Aorta (tissue), 5 donors: Measurements from ENCODE around the gene XG. TPM values are rescaled to one million over a fixed set of nuclear protein-coding genes. Genes with fewer than 3 reads are reported as not detected.
"Not testable (repeated sequence)": the region's sequence is repeated elsewhere in the genome, so short reads cannot be mapped to it uniquely, and the experiment has no call there.

ENCODE experiments used
- ATAC-seq: fragments of 200-7000 bp; cut with Tn5 transposase; one replicate; pipeline ENCODE4 v1.9.1; 2022; ENCODE audit warnings: moderate library complexity; ENCODE audit not compliant: low FRiP score
- DNase-seq, 2 donors: peaks; one replicate each; pipeline ENCODE4 v3.0.0-alpha.2; 2020
- H3K27ac ChIP-seq, 2 donors: one replicate each; pipeline ENCODE4 v1.5.1; 2013; ENCODE audit warnings: low read length in 2 of 2, mild to moderate bottlenecking in 2 of 2, moderate library complexity in 2 of 2, control low read depth in 1 of 2, inconsistent platforms in 1 of 2, low read depth in 1 of 2
- H3K27me3 ChIP-seq, 2 donors: one replicate each; pipeline ENCODE4 v1.6.1; 2013; ENCODE audit warnings: control low read depth in 1 of 2, low read length in 1 of 2, mild to moderate bottlenecking in 1 of 2, moderate library complexity in 1 of 2; ENCODE audit not compliant: insufficient read depth in 2 of 2, control insufficient read depth in 1 of 2
- H3K36me3 ChIP-seq, 2 donors: one replicate each; pipeline ENCODE4 v1.6.1; 2013; ENCODE audit warnings: control low read depth in 1 of 2, low read length in 1 of 2, mild to moderate bottlenecking in 1 of 2; ENCODE audit not compliant: insufficient read depth in 2 of 2, control insufficient read depth in 1 of 2
- H3K4me1 ChIP-seq, 2 donors: one replicate each; pipeline ENCODE4 v1.6.1; 2013; ENCODE audit warnings: low read length in 2 of 2, control low read depth in 1 of 2, mild to moderate bottlenecking in 1 of 2, moderate library complexity in 1 of 2; ENCODE audit not compliant: insufficient read depth in 2 of 2, control insufficient read depth in 1 of 2
- H3K4me3 ChIP-seq, 2 donors: one replicate each; pipeline ENCODE4 v1.5.1; 2013; ENCODE audit warnings: low read length in 2 of 2, control low read depth in 1 of 2, mild to moderate bottlenecking in 1 of 2
- H3K9me3 ChIP-seq: one replicate; pipeline ENCODE4 v1.6.1; 2013; ENCODE audit warnings: mild to moderate bottlenecking, low read length; ENCODE audit not compliant: control insufficient read depth
- WGBS, 2 donors: extraction: QIAGEN DNeasy Blood & Tissue Kit; methylation state at CpG; one replicate each; pipeline ENCODE4 v1.1.7; 2013; 5-methylcytosine and 5-hydroxymethylcytosine counted together
- intact Hi-C, 2 donors: fragments of 100-400 bp; cut with DNase I; formaldehyde crosslinking; loops; one replicate each; pipeline versions ENCODE4 v1.14.2 to v1.15.0; 2022
- polyA plus RNA-seq, 2 donors: library from polyadenylated mRNA; stranded (reverse); fragments of 200-250 nt; gene quantifications; one replicate each; pipeline ENCODE4 v1.2.3, GENCODE V29; 2013
- total RNA-seq, 2 donors: library from RNA; stranded (reverse); fragmentation: NEBNext Ultra II Directional; extraction: Animal tissue kit (Norgen Biotek cat#: 25700); gene quantifications; one replicate each; pipeline ENCODE4 v1.2.1, GENCODE V29; 2021
- donor health status: healthy with polysubstance abuse.
- donor health status: Bipolar disorder and iron deficiency.
- donor health status: DM: no; HTN: no; CAD: no.
- donor health status: DM: no; HTN: no; CAD: no.
- donor health status: DM: yes; HTN: yes; CAD: no.

Gene XG
- total and polyA plus RNA-seq, 4 donors = 4.4 to 9.0 (median 7.0) TPM

- intact Hi-C loops = no loop called here
- H3K9me3 ChIP-seq = no peaks in the 10 kb centered on the region
- H3K36me3 ChIP-seq = no peaks in the 10 kb centered on the region
- no peaks in the 10 kb centered on the region for H3K27me3 ChIP-seq
- H3K4me1 ChIP-seq = no peaks in the 10 kb centered on the region
- no peak overlapping the region for H3K27ac ChIP-seq
- H3K4me3 ChIP-seq = no peak overlapping the region
- ATAC-seq (no peak), DNase-seq (no peak)
- WGBS, 2 donors = 65 to 67% methylated on average over 8 of the region's 8 CpGs
Measured at GRCh38 chrX:2748171-2748814, 3.5 kb upstream of the XG start.

GRCh38 chrX:2748815-2749188 is 3.0 kb upstream of the XG start:
- intact Hi-C loops = no loop called here
- 10 to 15% methylated on average over 1 of the region's 1 CpG for WGBS, 2 donors
- Histone ChIP-seq H3K9me3 (no peaks in the 10 kb centered on the region), H3K27me3 (no peaks in the 10 kb centered on the region), H3K4me3 (no peak overlapping the region), H3K4me1 (no peaks in the 10 kb centered on the region), H3K27ac (no peak overlapping the region), H3K36me3 (no peaks in the 10 kb centered on the region)
- ATAC-seq = no peak
- DNase-seq = no peak

GRCh38 chrX:2751291-2751690 is 549 bp upstream of the XG start:
- DNase-seq (no peak), ATAC-seq (no peak)
- Histone ChIP-seq H3K4me1 (no peaks in the 10 kb centered on the region), H3K27me3 (no peaks in the 10 kb centered on the region), H3K9me3 (no peaks in the 10 kb centered on the region), H3K36me3 (no peaks in the 10 kb centered on the region), H3K27ac (no peak overlapping the region), H3K4me3 (no peak overlapping the region)
- 41 to 46% methylated on average over 3 of the region's 3 CpGs for WGBS, 2 donors
- intact Hi-C loops = no loop called here

GRCh38 chrX:2752441-2752840 is 601 bp downstream of the XG start:
- ATAC-seq, H3K27ac ChIP-seq: not testable (repeated sequence)
- 41 to 44% methylated on average over 5 to 6 of the region's 7 CpGs for WGBS, 2 donors

DNA sequence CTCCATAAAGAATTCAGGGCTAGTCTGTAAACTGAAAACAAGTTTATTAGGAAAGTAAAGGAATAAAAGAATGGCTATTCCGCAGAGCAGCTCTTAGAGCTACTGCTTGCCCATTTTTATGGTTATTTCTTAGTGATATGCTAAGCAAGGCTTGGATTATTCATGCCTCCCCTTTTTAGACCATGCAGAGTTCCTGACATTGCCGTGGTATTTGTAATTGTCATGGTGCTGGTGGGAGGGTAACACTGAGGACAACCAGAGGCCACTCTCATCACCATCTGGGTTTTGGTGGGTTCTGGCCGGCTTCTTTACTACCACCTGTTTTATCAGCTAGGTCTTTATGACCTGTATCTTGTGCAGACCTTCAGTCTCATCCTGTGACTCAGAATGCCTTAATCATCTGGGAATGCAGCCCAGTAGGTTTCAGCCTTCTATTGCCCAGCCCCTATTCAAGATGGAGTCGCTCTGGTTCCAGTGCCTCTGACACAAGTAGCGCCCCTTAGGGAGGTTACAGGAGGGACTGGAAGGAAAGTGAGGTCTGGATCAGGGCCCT is 3.4 kb downstream of the XG start:
- H3K27me3 ChIP-seq, H3K4me3 ChIP-seq, ATAC-seq, intact Hi-C loops, H3K4me1 ChIP-seq, DNase-seq, H3K36me3 ChIP-seq, H3K9me3 ChIP-seq, H3K27ac ChIP-seq: not testable (repeated sequence)
- 69 to 79% methylated on average over 5 of the region's 5 CpGs for WGBS, 2 donors

More at GRCh38 chrX:2752441-2752840, 601 bp downstream of the XG start:
- H3K36me3 ChIP-seq, H3K4me3 ChIP-seq, H3K4me1 ChIP-seq, DNase-seq, H3K9me3 ChIP-seq, H3K27me3 ChIP-seq, intact Hi-C loops: not testable (repeated sequence)

DNA sequence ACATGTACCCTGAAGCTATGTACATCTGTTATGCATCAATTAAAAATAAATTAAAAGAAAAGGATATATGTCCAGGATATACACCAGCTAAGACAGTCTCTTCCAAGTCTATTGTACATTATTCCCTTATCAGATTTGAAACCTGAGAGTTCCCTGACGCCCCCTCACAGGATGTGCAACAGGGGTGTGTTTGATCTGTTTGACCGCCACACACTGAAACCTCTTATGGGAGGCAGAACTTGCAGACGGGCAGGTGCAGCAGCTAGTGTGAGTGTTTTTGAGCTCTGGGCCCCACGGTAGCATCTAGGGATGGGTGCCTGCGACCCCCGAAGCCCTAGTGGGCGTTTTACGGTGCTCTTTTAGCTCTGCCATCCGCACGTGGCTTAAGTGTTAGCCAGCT is 4.7 kb downstream of the XG start:
- Histone ChIP-seq H3K4me3 (no peak overlapping the region), H3K36me3 (no peaks in the 10 kb centered on the region), H3K27ac (no peak overlapping the region), H3K4me1 (no peaks in the 10 kb centered on the region), H3K27me3 (no peaks in the 10 kb centered on the region), H3K9me3 (no peaks in the 10 kb centered on the region)
- no peak for DNase-seq
- WGBS, 2 donors = 82 to 88% methylated on average over 10 of the region's 10 CpGs
- intact Hi-C loops = no loop called here
- ATAC-seq = no peak

GRCh38 chrX:2761246-2761645 is 9.4 kb downstream of the XG start:
- H3K27me3 ChIP-seq = no peaks in the 10 kb centered on the region
- no peak overlapping the region for H3K4me3 ChIP-seq
- H3K9me3 ChIP-seq = peaks cover 1% of the 10 kb centered on the region
- WGBS, 2 donors = 74 to 78% methylated on average over 2 of the region's 2 CpGs
- no peaks in the 10 kb centered on the region for H3K4me1 ChIP-seq
- intact Hi-C loops = no loop called here
- H3K27ac ChIP-seq = no peak overlapping the region
- DNase-seq = no peak
- no peak for ATAC-seq
- H3K36me3 ChIP-seq = no peaks in the 10 kb centered on the region

GRCh38 chrX:2762671-2763070 is 10.8 kb downstream of the XG start:
- intact Hi-C loops, H3K27me3 ChIP-seq, ATAC-seq, H3K9me3 ChIP-seq, H3K4me3 ChIP-seq, DNase-seq, H3K36me3 ChIP-seq, H3K4me1 ChIP-seq, H3K27ac ChIP-seq: not testable (repeated sequence)
- WGBS, 2 donors = 77 to 81% methylated on average over 4 of the region's 4 CpGs

GRCh38 chrX:2764766-2765548 is 13.1 kb downstream of the XG start:
- 88 to 91% methylated on average over 19 of the region's 19 CpGs for WGBS, 2 donors
- H3K36me3 ChIP-seq, intact Hi-C loops, H3K27me3 ChIP-seq, ATAC-seq, DNase-seq, H3K27ac ChIP-seq, H3K4me1 ChIP-seq, H3K4me3 ChIP-seq, H3K9me3 ChIP-seq: not testable (repeated sequence)
